Measurements from ENCODE around the gene ZNF709. TPM values are rescaled to one million over a fixed set of nuclear protein-coding genes. Genes with fewer than 3 reads are reported as not detected.
A peak's percentile ranks its signal among the peaks of the same experiment; 100 is the strongest.
"Not testable (repeated sequence)": the region's sequence is repeated elsewhere in the genome, so short reads cannot be mapped to it uniquely, and the experiment has no call there.

Gene ZNF709
- total and polyA plus RNA-seq, 7 donors, result 0.58 to 1.8 (median 1.1) TPM; not detected in 1

DNA sequence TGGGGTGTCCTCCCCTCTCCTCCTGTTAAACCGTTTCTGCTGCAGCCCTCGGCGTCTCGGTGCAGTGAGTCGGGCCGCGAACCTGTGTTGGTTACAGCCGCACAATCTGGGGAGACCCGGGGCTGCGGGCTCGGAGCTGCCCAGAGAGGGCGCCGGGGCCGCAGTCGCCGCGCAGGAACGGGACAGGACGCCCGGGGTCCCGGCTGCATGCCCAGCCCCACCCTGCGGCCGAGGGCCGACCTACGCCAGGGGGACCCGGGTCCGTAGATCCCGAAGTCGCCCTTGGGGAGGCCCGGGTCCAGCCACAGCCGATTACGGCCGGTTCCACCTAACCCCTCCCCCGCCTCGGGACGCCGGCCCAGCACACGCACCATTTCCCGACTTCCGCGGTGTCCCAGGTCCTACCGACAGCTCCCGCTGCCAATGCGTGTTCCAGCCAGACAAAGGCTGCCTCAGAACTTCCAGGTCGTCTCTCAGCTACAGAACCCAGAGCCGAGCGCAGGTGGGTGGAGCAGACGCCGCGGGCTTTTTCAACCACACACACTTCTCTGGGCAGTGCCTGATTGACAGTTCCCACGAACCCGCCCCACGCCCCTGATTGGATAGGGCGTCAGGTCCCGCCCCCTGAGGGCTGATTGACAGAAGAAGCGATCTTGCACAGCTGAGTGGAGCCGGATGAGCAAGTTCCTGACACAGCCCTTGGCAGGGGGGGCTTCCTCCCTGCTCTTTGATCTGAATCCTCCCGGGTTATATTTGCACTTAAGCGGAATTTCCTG is 43.9 kb downstream of the ZNF709 start, which contains the start of gene ZNF443:
Gene ZNF443, minus strand, starts transcription at position 481 of the 776 bp plus-strand sequence. Its CDS starts 107 bp downstream, at position 374.
- DNase-seq (peak; percentile 99), ATAC-seq (peak; percentile 99 to 100 (median 100))
- Histone ChIP-seq H3K9me3 (peaks cover 6% of the 10 kb centered on the region), H3K27ac (peak within 1 kb of the TSS; percentile 69), H3K27me3 (ENCODE audit: insufficient read depth in 3 of 3, low read length in 2 of 3) (no peaks in the 10 kb centered on the region), H3K36me3 (ENCODE audit: insufficient read depth in 1 of 2, low read depth in 1 of 2) (no peaks in the 10 kb centered on the region), H3K4me3 (peak within 1 kb of the TSS; percentile 73), H3K4me1 (no peaks in the 10 kb centered on the region)
- 0% methylated on average over 30 to 59 of the region's 59 CpGs for WGBS, 3 donors
- TF ChIP-seq, protein P1, sequence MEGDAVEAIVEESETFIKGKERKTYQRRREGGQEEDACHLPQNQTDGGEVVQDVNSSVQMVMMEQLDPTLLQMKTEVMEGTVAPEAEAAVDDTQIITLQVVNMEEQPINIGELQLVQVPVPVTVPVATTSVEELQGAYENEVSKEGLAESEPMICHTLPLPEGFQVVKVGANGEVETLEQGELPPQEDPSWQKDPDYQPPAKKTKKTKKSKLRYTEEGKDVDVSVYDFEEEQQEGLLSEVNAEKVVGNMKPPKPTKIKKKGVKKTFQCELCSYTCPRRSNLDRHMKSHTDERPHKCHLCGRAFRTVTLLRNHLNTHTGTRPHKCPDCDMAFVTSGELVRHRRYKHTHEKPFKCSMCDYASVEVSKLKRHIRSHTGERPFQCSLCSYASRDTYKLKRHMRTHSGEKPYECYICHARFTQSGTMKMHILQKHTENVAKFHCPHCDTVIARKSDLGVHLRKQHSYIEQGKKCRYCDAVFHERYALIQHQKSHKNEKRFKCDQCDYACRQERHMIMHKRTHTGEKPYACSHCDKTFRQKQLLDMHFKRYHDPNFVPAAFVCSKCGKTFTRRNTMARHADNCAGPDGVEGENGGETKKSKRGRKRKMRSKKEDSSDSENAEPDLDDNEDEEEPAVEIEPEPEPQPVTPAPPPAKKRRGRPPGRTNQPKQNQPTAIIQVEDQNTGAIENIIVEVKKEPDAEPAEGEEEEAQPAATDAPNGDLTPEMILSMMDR (IDR thresholded peaks at IDR 0.05), result no peak
- intact Hi-C loops (cut with DNase I), result loop anchor here in 1 of 2 donors (5.0 to 10.0 kb wide), 2 partner anchors 38 to 54 kb away; partner anchors contain the start of gene ZNF799

DNA sequence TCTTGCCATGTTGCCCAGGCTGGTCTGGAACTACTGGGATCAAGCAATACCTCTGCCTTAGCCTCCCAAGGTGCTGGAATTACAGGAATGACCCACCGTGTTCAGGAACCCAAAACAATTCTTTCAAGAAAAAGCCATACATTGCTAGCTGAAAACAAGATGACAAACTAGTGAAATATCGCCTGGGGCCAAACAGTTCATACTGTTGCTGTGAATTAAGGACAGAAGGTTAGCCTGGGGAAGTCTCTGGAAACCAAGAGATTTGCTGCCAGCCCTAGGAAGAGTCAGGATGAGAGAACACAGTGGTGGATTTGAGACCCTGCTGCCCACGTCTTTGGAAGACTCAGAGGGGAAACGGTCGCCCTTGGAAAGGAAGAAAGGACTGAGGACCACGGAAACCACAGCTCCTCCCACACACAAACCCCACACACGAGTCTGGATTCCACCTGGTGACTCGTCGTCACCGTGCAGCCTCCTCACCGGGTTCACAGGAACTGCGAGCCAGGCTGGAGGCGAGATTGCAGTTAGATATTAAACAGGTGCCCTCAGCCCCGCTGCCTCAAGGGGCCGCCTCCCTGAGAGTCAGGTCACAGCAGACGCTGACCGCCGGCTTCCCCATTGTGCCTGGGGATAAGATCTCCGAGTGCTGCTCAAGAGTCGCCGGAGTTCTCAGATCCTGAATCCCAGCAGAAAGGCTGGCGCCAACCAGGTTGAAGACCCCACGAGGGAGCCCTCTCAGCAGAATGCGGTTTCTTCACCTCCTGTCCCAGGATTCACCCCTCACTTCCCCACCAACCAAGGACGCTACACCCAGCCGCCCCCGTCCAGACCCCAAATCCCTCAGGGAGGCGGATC is 44.7 kb downstream of the ZNF709 start:
- not testable (repeated sequence) for H3K36me3 ChIP-seq (ENCODE audit: insufficient read depth in 1 of 2, low read depth in 1 of 2); H3K9me3 ChIP-seq; H3K27me3 ChIP-seq (ENCODE audit: insufficient read depth in 3 of 3, low read length in 2 of 3); H3K4me1 ChIP-seq
- intact Hi-C loops (cut with DNase I), result loop anchor here in 1 of 2 donors (5.0 to 10.0 kb wide), 2 partner anchors 38 to 55 kb away; partner anchors contain the start of gene ZNF799
- H3K27ac ChIP-seq, result peak overlapping the region; percentile 69
- peak overlapping the region; percentile 73 for H3K4me3 ChIP-seq
- ATAC-seq (peak in 2 of 4 donors; percentile 30 to 52), DNase-seq (peak in 1 of 2 donors; percentile 53)
- 2 to 4% (median 2%) methylated on average over 15 to 22 of the region's 28 CpGs for WGBS, 3 donors

- H3K27me3 ChIP-seq (ENCODE audit: insufficient read depth in 3 of 3, low read length in 2 of 3); H3K4me3 ChIP-seq; H3K27ac ChIP-seq; H3K4me1 ChIP-seq; DNase-seq; ATAC-seq; intact Hi-C loops (cut with DNase I); H3K9me3 ChIP-seq: not testable (repeated sequence)
- H3K36me3 ChIP-seq (ENCODE audit: insufficient read depth in 1 of 2, low read depth in 1 of 2), result peaks cover 0 to 14% of the 10 kb centered on the region in 2 donors
- WGBS, 3 donors, result 96 to 97% (median 96%) methylated on average over 6 of the region's 6 CpGs
Observed at GRCh38 chr19:12430726-12431299, 53.8 kb downstream of the ZNF709 start.

- 95 to 98% (median 97%) methylated on average over 4 of the region's 4 CpGs for WGBS, 3 donors
- ATAC-seq (no peak), DNase-seq (no peak)
- H3K4me3 ChIP-seq, result no peak overlapping the region
- no peaks in the 10 kb centered on the region for H3K4me1 ChIP-seq
- TF ChIP-seq, protein P1 (IDR thresholded peaks at IDR 0.05), result no peak
- H3K27ac ChIP-seq, result no peak overlapping the region
- H3K27me3 ChIP-seq (ENCODE audit: insufficient read depth in 3 of 3, low read length in 2 of 3), result no peaks in the 10 kb centered on the region
- intact Hi-C loops (cut with DNase I), result no loop called here
- H3K36me3 ChIP-seq (ENCODE audit: insufficient read depth in 1 of 2, low read depth in 1 of 2), result peaks cover 0 to 6% of the 10 kb centered on the region in 2 donors
- H3K9me3 ChIP-seq, result peaks cover 3% of the 10 kb centered on the region
Observed at GRCh38 chr19:12425888-12426274, 58.7 kb downstream of the ZNF709 start.

GRCh38 chr19:12425236-12425887 is 59.3 kb downstream of the ZNF709 start:
- Histone ChIP-seq H3K4me3 (no peak overlapping the region), H3K4me1 (no peaks in the 10 kb centered on the region), H3K27me3 (ENCODE audit: insufficient read depth in 3 of 3, low read length in 2 of 3) (no peaks in the 10 kb centered on the region), H3K36me3 (ENCODE audit: insufficient read depth in 1 of 2, low read depth in 1 of 2) (peaks cover 0 to under 1% of the 10 kb centered on the region in 2 donors), H3K27ac (no peak overlapping the region), H3K9me3 (no peaks in the 10 kb centered on the region)
- WGBS, 3 donors, result 94 to 98% (median 94%) methylated on average over 2 of the region's 2 CpGs
- TF ChIP-seq, protein P1 (IDR thresholded peaks at IDR 0.05), result no peak
- ATAC-seq (no peak), DNase-seq (no peak)
- intact Hi-C loops (cut with DNase I), result no loop called here

GRCh38 chr19:12417273-12417672 is 67.3 kb downstream of the ZNF709 start:
- ATAC-seq; H3K4me1 ChIP-seq; H3K27me3 ChIP-seq (ENCODE audit: insufficient read depth in 3 of 3, low read length in 2 of 3); H3K36me3 ChIP-seq (ENCODE audit: insufficient read depth in 1 of 2, low read depth in 1 of 2); intact Hi-C loops (cut with DNase I); H3K27ac ChIP-seq; H3K9me3 ChIP-seq; DNase-seq; H3K4me3 ChIP-seq: not testable (repeated sequence)
- WGBS, 3 donors, result 81 to 90% (median 86%) methylated on average over 5 of the region's 5 CpGs
